ENCODE results near the gene KIDINS220.
A peak's percentile ranks its signal among the peaks of the same experiment; 100 is the strongest.

KIDINS220 gene

GRCh38 chr2:8840475-8841091 is 3.2 kb upstream of the KIDINS220 start:
- H3K27ac ChIP-seq, result no peak overlapping the region

GRCh38 chr2:8839189-8839965 is 2.0 kb upstream of the KIDINS220 start:
- no peak for TF ChIP-seq CTCF (conservative IDR thresholded peaks at IDR 0.05; ENCODE audit: low read depth, low read length)
- Histone ChIP-seq H3K4me1 (ENCODE audit: low read depth, poor library complexity, severe bottlenecking) (peaks cover 20% of the 10 kb centered on the region), H3K27me3 (ENCODE audit: insufficient read depth, low read depth) (no peaks in the 10 kb centered on the region), H2AFZ (ENCODE audit: low read depth) (no peak overlapping the region), H3K4me2 (no peak overlapping the region), H3K4me3 (IDR thresholded peaks at IDR 0.05; ENCODE audit: insufficient read depth, low read depth, low read length) (no peak overlapping the region), H3K27ac (no peak overlapping the region), H4K20me1 (ENCODE audit: insufficient read depth) (no peaks in the 10 kb centered on the region), H3K36me3 (ENCODE audit: insufficient read depth) (no peaks in the 10 kb centered on the region), H3K79me2 (ENCODE audit: insufficient read depth, low read depth) (peaks cover 25% of the 10 kb centered on the region; the same call in 1 of the 2 replicates), H3K9ac (no peak overlapping the region)

More at GRCh38 chr2:8840475-8841091, 3.2 kb upstream of the KIDINS220 start:
- Histone ChIP-seq H3K36me3 (ENCODE audit: insufficient read depth) (no peaks in the 10 kb centered on the region), H4K20me1 (ENCODE audit: insufficient read depth) (no peaks in the 10 kb centered on the region), H3K4me2 (no peak overlapping the region), H3K4me3 (IDR thresholded peaks at IDR 0.05; ENCODE audit: insufficient read depth, low read depth, low read length) (no peak overlapping the region), H3K27me3 (ENCODE audit: insufficient read depth, low read depth) (no peaks in the 10 kb centered on the region), H3K79me2 (ENCODE audit: insufficient read depth, low read depth) (peaks cover 14% of the 10 kb centered on the region; the same call in 1 of the 2 replicates), H3K4me1 (ENCODE audit: low read depth, poor library complexity, severe bottlenecking) (peaks cover 15% of the 10 kb centered on the region), H3K9ac (no peak overlapping the region), H2AFZ (ENCODE audit: low read depth) (no peak overlapping the region)
- TF ChIP-seq CTCF (conservative IDR thresholded peaks at IDR 0.05; ENCODE audit: low read depth, low read length), result no peak

- TF ChIP-seq CTCF (conservative IDR thresholded peaks at IDR 0.05; ENCODE audit: low read depth, low read length), result no peak
- Histone ChIP-seq H3K79me2 (ENCODE audit: insufficient read depth, low read depth) (peaks cover 35% of the 10 kb centered on the region; the same call in 1 of the 2 replicates), H3K27ac (no peak overlapping the region), H2AFZ (ENCODE audit: low read depth) (peak overlapping the region; percentile 26; the same call in 1 of the 2 replicates), H3K36me3 (ENCODE audit: insufficient read depth) (no peaks in the 10 kb centered on the region), H3K4me1 (ENCODE audit: low read depth, poor library complexity, severe bottlenecking) (peaks cover 20% of the 10 kb centered on the region), H3K4me2 (peak overlapping the region; percentile 39; the same call in 1 of the 2 replicates), H3K9ac (no peak overlapping the region), H4K20me1 (ENCODE audit: insufficient read depth) (no peaks in the 10 kb centered on the region), H3K27me3 (ENCODE audit: insufficient read depth, low read depth) (no peaks in the 10 kb centered on the region), H3K4me3 (IDR thresholded peaks at IDR 0.05; ENCODE audit: insufficient read depth, low read depth, low read length) (no peak overlapping the region)
Measured at GRCh38 chr2:8837795-8838140, 355 bp upstream of the KIDINS220 start.

GRCh38 chr2:8835279-8835678 is 2.1 kb downstream of the KIDINS220 start:
- no peak overlapping the region for H3K4me3 ChIP-seq (IDR thresholded peaks at IDR 0.05; ENCODE audit: insufficient read depth, low read depth, low read length)
- no peak overlapping the region for H3K27ac ChIP-seq
- H3K79me2 ChIP-seq (ENCODE audit: insufficient read depth, low read depth), result peaks cover 37% of the 10 kb centered on the region; the same call in 1 of the 2 replicates
- peaks cover 20% of the 10 kb centered on the region for H3K4me1 ChIP-seq (ENCODE audit: low read depth, poor library complexity, severe bottlenecking)
- H3K9ac ChIP-seq, result no peak overlapping the region
- no peak for TF ChIP-seq CTCF (conservative IDR thresholded peaks at IDR 0.05; ENCODE audit: low read depth, low read length)
- H2AFZ ChIP-seq (ENCODE audit: low read depth), result no peak overlapping the region
- H4K20me1 ChIP-seq (ENCODE audit: insufficient read depth), result no peaks in the 10 kb centered on the region
- H3K4me2 ChIP-seq, result no peak overlapping the region
- no peaks in the 10 kb centered on the region for H3K27me3 ChIP-seq (ENCODE audit: insufficient read depth, low read depth)
- H3K36me3 ChIP-seq (ENCODE audit: insufficient read depth), result no peaks in the 10 kb centered on the region
